Measurements from ENCODE around the gene APBA2. TPM values are rescaled to one million over a fixed set of nuclear protein-coding genes. Genes with fewer than 3 reads are reported as not detected.

Gene APBA2
- total RNA-seq, 1 donor, result 7.5 TPM

GRCh38 chr15:29126208-29126536 lies 240.4 kb downstream of the APBA2 start:
- DNase-seq (ENCODE audit: low read depth in 2 of 3, low spot score in 2 of 3), result no peak

- no peak for DNase-seq (ENCODE audit: low read depth in 2 of 3, low spot score in 2 of 3)
Observed at GRCh38 chr15:29126821-29127461, 241.2 kb downstream of the APBA2 start.

GRCh38 chr15:29127506-29128430 lies 242.0 kb downstream of the APBA2 start:
- DNase-seq (ENCODE audit: low read depth in 2 of 3, low spot score in 2 of 3), result no peak

DNA sequence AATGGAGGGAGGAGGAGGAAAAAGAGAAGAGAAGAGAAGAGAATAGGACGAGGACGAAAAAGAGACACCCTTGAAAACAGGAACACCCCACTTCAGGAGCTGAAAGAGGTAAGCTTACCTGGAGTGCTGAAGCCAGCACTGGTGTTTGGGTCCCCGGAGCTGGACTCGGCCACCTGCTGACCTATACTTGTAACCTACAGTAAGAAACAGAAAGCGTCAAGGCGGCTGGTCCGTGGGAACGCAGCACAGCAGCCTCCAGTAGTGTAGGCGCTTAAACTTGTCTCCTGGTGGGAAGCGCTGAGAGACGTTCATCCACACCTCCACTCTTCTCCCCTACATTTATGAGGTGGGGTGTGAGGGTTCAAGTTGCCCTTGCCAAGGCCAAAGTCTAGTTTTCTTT lies 242.9 kb downstream of the APBA2 start:
- no peak for DNase-seq (ENCODE audit: low read depth in 2 of 3, low spot score in 2 of 3)

- no peak for DNase-seq (ENCODE audit: low read depth in 2 of 3, low spot score in 2 of 3)
Observed at GRCh38 chr15:29129221-29129620, 243.4 kb downstream of the APBA2 start.

- DNase-seq (ENCODE audit: low read depth in 2 of 3, low spot score in 2 of 3), result no peak
Observed at GRCh38 chr15:29129926-29130325, 244.2 kb downstream of the APBA2 start.

DNA sequence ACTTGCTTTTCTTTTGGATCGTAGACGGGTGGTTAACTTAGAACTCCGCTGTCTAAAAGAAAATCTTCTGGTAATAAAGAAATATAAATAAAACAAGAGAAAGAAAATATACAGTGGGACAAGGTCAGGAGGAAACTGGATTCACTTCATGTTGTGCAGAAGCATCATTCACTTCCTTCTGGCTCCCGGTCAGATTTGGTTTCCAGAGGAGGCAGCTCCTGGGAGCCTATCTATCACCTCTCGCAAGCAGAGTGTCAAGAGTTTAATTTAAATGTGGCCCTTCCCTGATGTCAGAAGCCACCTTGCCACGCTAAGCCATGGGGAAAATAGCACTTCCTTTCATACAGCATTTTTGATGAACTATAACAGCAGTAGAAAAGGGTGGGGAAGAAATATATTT lies 244.7 kb downstream of the APBA2 start:
- no peak for DNase-seq (ENCODE audit: low read depth in 2 of 3, low spot score in 2 of 3)

- no peak for DNase-seq (ENCODE audit: low read depth in 2 of 3, low spot score in 2 of 3)
Observed at GRCh38 chr15:29130951-29131839, 245.4 kb downstream of the APBA2 start.

- DNase-seq (ENCODE audit: low read depth in 2 of 3, low spot score in 2 of 3), result peak in 1 of 3 donors; percentile 24
Observed at GRCh38 chr15:29131840-29132420, 246.2 kb downstream of the APBA2 start.

DNA sequence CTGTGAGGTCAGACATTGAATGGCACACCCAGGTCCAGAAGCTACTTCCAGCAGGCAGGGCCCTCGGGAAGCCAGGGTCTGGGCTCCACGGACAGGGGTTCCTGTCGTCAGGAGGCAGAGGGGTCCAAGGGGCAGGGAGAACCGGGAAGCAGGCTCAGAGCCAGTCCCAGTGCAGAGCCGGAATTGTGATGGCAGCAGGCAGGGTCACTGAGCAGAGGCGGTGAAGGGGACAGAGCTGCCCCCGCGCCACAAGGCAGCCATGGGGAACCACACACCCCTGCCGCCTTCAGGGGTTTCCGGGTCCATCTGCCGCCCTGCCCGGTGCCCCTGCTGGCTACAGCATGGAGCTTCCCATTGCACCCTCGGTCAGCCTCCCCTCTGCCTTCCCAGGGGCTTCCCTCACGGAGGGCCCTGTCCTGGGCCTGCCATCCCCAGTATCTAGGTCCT lies 247.0 kb downstream of the APBA2 start:
- no peak for DNase-seq (ENCODE audit: low read depth in 2 of 3, low spot score in 2 of 3)

DNA sequence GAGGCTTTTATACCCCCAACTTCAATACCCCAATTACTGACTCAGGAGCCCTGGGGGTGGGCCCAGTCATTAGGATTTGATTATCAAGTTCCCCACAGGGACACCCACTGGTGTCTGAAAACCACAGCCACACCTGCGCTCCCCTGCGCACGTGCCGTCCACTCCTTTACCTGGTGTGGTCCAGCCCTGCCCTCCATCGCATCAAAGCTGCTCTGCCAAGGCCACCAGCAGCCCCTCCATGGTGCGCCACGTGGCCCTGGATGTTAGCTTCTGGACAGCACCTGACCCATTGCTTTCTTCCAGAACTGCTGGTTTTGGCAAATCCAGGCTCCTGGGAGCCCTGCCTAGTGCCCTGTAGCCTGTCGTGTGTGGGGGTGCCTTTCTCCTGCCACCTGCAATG lies 247.5 kb downstream of the APBA2 start:
- no peak for DNase-seq (ENCODE audit: low read depth in 2 of 3, low spot score in 2 of 3)

DNA sequence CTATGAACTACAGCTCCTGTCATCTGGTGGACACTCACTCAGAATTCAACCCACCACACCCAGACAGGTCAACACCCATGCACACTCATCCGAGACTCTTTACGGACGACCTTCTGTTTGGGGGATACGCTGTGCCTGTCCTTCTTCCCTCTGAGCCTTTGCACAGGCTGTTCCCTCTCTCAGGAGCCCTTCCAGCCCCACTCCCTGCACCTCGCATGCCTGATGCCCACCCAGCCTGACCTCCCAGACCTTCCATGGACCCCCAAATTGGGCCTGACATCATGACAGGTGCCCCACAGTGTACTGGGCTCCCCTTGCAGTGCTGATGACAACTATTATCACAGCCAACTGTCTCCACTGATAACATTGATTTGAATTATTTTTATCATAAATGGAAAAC lies 248.0 kb downstream of the APBA2 start:
- no peak for DNase-seq (ENCODE audit: low read depth in 2 of 3, low spot score in 2 of 3)

DNA sequence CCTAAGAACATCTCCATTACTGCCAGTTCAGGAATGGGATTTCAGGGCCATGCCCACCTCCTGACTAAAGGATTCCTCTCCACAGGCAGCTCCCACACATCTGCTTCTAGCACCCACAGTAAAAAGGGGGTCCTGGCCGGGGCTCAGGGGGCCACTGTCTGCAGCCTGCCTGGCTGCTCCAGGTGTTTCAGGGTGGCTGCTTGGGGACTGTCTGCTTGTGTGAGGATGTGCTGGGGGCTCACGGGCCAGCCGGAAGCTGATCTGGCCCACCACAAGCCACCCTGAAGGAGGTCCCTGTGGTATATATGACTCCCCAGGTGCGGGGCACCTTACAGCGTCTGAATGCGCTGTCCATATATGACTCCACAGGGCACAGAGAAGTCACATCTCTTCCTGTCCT lies 248.5 kb downstream of the APBA2 start:
- DNase-seq (ENCODE audit: low read depth in 2 of 3, low spot score in 2 of 3), result no peak

DNA sequence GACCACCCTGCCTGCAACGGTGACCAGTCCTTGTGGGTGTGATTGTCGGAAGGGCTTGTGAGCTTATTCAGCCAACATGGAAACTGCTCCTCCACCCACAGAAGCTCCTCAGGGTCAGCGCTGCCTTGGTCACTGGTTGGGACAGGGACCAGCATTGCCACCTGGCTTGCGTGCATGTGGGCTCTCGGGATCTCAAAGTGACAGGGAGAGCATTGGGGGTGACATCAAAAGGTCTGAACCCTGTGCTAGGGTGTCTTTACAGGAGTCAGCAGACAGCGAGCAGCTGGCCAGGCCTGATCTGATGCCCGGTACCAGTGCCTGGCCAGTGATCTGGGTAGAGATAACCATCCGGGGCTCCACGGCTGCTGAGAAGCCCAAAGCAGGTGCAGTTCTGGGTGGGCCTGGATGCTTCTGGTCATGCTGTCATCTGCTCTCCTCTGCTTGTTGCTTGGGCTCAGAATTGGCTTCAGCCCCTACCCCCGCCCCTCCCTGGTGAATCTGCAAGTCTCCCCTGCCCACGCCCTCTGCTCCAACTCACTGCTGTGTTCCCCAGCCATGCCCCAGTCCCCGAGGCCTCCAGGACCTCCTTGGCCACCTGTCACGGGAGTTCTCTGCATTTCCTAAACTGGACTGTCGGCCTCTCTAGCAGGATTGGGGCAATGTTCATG lies 249.0 kb downstream of the APBA2 start:
- no peak for DNase-seq (ENCODE audit: low read depth in 2 of 3, low spot score in 2 of 3)

- DNase-seq (ENCODE audit: low read depth in 2 of 3, low spot score in 2 of 3), result no peak
Observed at GRCh38 chr15:29135309-29135657, 249.5 kb downstream of the APBA2 start.

GRCh38 chr15:29135702-29136646 lies 250.2 kb downstream of the APBA2 start:
- no peak for DNase-seq (ENCODE audit: low read depth in 2 of 3, low spot score in 2 of 3)

DNA sequence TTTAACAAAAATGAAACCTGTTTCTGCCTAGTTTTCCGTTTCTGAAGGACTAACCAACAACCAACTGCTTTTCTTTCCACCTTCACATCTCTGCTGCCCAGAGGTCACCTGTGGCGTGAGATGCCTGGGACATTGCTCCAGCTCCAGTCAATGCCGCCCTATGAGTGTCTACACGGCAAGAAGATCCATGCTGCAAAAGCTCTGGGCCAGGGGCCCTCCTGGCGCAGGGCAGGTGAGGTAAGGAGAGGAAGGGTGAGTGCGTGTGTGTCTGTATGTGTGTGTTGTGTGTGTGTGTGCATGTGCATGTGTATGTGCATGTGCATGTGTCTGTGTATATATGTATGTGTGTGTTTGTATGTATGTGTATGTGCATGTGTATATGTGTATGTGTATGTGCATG lies 252.5 kb downstream of the APBA2 start:
- DNase-seq (ENCODE audit: low read depth in 2 of 3, low spot score in 2 of 3), result no peak

DNA sequence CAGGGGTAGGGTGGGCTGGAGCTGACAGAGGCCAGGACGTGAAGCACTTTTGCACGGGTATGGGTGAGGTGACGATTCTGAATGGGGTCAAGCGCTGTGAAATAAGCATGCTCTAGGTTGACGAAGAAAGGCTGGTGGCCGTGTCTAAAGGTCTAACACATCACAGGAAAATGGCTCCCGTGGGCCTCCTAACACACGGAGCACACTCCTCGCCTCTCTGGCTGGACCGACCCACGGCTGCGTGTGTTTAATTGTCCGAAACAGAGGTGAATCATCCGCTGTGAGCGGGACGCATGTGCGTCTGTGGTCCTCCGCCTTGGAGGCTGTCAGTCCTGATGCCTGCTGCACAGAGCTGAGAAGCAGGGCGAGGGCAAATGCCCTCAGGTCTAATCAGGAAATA lies 253.3 kb downstream of the APBA2 start:
- DNase-seq (ENCODE audit: low read depth in 2 of 3, low spot score in 2 of 3), result no peak

All from hematopoietic multipotent progenitor cell (in vitro differentiated cells).